HG03457 (cell line): ENCODE measurements around the gene CPLX1.
"Not testable (repeated sequence)": the region's sequence is repeated elsewhere in the genome, so short reads cannot be mapped to it uniquely, and the experiment has no call there.

Experiments used
- ATAC-seq: cut with Tn5 transposase; IDR thresholded peaks from one replicate; pipeline ENCODE4 v1.9.1; 2021; ENCODE audit warnings: moderate number of reproducible peaks; ENCODE audit not compliant: unreplicated experiment

Gene CPLX1

DNA sequence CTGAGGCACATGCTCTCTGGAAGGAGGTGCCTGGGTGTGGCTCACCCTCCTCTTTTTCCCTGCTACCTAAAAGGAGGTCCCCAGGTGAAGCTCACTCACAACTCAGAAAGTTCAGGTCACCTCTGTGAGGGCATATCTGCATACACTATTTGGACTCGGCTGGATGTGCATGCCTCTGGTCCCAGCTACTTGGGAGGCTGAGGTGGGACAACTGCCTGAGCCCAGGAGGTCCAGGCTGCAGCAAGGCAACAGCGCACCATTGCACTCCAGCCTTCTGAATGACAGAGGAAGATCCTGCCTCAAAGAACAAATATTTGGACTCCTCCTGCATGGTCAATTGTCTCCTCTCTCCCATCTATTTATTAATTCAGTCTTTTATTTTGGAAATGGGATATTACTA, 46.4 kb downstream of the CPLX1 start:
- ATAC-seq, result no peak

- no peak for ATAC-seq
Observed at GRCh38 chr4:777520-778262, 48.2 kb downstream of the CPLX1 start.

- no peak for ATAC-seq
Observed at GRCh38 chr4:776743-777441, 49.0 kb downstream of the CPLX1 start.

DNA sequence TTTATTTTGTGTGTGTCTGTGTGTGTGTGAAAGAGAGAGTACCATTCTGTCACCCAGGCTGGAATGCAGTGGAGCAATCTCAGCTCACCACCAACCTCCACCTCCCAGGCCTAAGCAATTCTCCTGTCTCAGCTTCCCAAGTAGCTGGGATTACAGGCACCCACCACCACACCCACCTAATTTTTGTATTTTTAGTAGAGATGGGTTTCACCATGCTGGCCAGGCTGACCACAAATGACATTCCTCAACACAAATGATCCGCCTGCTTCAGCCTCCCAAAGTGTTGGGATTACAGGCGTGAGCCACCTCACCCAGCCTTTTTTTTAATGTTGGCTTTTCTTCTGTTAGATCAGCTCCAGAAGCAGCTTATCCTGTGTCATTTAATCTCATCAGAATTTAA, 50.4 kb downstream of the CPLX1 start:
- not testable (repeated sequence) for ATAC-seq

- not testable (repeated sequence) for ATAC-seq
Observed at GRCh38 chr4:774419-775092, 51.4 kb downstream of the CPLX1 start.

DNA sequence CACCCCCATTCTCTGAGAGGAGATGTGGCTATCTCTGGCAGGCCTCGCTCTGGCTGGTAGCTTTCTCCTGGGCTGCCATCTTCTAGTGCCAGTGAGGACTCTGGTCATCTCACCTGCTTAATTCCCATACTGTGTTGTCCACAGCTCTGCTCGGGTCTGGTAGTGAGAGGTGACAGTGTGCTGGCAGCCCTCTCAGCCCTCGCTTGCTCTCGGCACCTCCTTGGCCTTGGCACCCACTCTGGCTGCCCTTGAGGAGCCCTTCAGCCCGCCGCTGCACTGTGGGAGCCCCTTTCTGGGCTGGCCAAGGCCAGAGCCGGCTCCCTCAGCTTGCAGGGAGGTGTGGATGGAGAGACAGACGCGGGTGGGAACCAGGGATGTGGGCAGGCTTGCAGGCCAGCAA, 52.7 kb downstream of the CPLX1 start:
- ATAC-seq, result no peak

GRCh38 chr4:772776-773175, 53.2 kb downstream of the CPLX1 start:
- ATAC-seq, result no peak

DNA sequence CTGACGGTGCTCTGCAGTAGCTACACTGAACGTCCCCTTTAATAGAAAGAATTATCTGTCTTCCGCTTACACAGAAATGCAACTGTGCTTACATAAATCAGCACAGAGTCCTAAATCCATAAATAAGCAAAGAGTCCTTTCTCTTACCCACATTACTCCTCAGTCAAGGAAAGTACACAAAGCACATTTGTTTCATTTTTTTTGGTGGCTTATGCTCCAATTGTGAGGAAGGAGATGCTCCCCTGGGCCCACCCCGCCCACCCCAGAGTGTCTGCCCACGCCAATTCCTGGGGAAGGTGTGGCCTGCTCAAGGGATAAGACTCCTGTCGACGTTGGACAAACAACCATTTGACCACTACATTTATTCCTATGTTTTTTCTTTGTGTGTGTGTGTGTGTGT, 53.8 kb downstream of the CPLX1 start:
- no peak for ATAC-seq

GRCh38 chr4:771464-771863, 54.5 kb downstream of the CPLX1 start:
- ATAC-seq, result no peak

- no peak for ATAC-seq
Observed at GRCh38 chr4:770022-770421, 55.9 kb downstream of the CPLX1 start.

GRCh38 chr4:769511-769910, 56.4 kb downstream of the CPLX1 start:
- ATAC-seq, result no peak

- ATAC-seq, result no peak
Observed at GRCh38 chr4:768995-769394, 56.9 kb downstream of the CPLX1 start.

GRCh38 chr4:768076-768475, 57.9 kb downstream of the CPLX1 start:
- ATAC-seq, result no peak

DNA sequence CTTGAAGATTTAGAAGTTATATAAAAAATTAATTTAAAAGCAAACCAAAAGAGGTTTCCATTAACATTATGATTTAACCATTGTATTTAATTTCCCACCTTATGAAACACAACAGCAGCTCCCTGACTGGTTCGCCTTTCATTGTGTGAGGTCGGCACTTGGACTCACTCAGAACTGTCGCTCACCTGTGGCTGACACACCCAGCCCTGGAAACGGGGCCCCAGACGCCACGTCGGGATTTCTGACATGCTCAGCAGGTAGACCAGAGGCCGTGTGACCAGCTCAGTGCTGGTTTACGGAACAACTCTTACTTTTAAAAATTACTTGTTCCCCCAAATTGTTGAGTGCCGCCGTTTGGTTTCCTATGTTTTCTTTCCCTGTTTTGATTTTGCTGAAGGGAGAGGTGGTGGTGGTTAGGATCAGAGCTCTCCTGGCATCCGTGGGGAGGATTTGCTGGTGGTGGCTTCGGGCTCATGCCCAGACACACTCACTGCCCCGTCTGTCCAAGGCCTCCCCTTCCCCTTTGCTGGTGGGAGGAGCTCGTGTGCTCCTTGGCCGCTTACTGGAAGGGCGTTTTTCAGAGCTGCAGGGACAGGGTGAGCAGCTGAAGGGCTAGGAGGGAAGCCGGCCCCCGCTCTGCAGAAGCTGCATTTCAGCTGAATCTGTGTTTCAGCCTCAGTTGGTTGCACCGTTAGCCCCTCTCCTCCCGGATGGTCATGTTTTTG, 59.2 kb downstream of the CPLX1 start:
- ATAC-seq, result no peak

GRCh38 chr4:766152-766515, 59.8 kb downstream of the CPLX1 start:
- no peak for ATAC-seq

GRCh38 chr4:764405-765169, 61.3 kb downstream of the CPLX1 start:
- ATAC-seq, result no peak

DNA sequence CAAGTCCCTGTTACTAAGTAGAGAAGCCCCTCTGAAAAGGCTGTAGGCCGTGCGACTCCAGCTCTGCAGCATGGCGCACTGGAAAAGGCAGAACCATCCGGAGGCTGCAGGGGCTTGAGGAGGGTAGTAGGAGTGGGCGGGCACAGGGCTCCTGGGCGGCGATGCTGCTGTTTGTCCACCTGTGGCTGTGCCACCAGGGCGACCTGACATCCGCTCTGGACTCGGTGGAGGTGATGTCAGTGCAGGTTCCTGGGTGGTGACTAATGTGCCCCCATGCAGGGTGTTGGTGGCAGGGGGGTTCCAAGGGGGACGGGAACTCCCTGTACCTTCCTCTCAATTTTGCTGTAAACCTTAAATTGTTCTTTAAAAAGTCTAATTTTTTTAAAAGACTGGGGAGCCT, 62.0 kb downstream of the CPLX1 start:
- ATAC-seq, result no peak

GRCh38 chr4:763191-763810, 62.6 kb downstream of the CPLX1 start:
- ATAC-seq, result no peak

GRCh38 chr4:762211-763190, 63.4 kb downstream of the CPLX1 start:
- ATAC-seq, result no peak
